ENCODE measurements around the gene RHBDL2.

RHBDL2 gene

DNA sequence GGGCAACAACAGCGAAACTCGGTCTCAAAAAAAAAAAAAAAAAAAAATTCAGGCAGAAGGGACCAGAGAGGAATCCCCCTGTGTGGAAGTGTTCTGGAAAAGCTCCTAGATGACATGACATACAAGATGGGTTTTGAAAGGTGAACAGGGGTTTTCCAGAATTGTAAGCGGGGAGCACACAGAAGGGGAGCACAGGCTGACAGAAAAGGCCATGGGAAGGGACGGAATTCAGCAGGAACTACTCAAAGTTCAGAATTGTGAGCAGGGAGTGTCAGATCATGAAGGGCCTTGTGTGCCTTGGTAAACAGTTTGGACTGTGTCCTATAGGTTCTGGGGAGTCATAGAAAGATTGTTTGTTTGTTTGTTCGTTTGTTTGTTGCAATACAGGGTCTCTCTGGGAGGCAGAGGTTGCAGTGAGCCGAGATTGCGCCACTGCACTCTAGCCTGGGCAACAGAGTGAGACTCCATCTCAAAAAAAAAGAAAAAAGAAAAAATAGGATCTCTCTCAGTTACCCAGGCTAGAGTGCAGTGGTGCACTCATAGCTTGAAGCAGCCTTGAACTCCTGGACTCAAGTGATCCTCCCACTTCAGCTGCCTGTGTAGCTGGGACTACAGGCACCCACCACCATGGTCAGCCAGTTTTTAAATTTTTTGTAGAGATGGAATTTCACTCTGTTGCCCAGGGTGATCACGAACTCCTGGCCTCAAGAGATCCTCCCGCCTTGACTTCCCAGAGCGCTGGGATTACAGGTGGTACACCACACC is 1.2 kb upstream of the RHBDL2 start:
- no peak overlapping the region for H3K27ac ChIP-seq (replicated peaks)
- no peak for DNase-seq (ENCODE audit: low read depth in 1 of 2, low spot score in 1 of 2)

DNA sequence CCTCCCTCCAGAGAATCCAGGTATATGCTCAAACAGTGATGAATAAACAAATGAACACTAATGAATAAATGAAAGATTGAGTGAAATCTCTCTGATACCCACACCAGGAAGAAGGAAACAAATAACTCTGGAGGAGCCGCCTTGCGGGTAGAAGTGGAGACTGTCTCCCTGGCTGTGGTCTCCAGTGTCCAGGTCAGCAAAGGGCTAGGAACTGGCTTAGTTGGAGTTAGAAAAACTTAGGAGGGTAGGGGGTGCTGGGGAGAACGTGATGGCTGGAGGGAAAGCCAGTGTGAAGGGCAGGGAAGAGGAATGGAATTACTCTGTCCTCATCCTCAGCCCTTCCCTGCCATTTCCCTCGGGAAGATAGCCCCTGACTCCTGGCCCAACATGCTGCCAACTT is 537 bp downstream of the RHBDL2 start:
- no peak overlapping the region for H3K4me3 ChIP-seq (replicated peaks; ENCODE audit: insufficient read depth, low read length)
- TF ChIP-seq, protein P1, sequence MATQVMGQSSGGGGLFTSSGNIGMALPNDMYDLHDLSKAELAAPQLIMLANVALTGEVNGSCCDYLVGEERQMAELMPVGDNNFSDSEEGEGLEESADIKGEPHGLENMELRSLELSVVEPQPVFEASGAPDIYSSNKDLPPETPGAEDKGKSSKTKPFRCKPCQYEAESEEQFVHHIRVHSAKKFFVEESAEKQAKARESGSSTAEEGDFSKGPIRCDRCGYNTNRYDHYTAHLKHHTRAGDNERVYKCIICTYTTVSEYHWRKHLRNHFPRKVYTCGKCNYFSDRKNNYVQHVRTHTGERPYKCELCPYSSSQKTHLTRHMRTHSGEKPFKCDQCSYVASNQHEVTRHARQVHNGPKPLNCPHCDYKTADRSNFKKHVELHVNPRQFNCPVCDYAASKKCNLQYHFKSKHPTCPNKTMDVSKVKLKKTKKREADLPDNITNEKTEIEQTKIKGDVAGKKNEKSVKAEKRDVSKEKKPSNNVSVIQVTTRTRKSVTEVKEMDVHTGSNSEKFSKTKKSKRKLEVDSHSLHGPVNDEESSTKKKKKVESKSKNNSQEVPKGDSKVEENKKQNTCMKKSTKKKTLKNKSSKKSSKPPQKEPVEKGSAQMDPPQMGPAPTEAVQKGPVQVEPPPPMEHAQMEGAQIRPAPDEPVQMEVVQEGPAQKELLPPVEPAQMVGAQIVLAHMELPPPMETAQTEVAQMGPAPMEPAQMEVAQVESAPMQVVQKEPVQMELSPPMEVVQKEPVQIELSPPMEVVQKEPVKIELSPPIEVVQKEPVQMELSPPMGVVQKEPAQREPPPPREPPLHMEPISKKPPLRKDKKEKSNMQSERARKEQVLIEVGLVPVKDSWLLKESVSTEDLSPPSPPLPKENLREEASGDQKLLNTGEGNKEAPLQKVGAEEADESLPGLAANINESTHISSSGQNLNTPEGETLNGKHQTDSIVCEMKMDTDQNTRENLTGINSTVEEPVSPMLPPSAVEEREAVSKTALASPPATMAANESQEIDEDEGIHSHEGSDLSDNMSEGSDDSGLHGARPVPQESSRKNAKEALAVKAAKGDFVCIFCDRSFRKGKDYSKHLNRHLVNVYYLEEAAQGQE (IDR thresholded peaks at IDR 0.05; ENCODE audit: insufficient replicate concordance, low read depth), result no peak
- TF ChIP-seq POLR2AphosphoS5 (IDR thresholded peaks at IDR 0.05; ENCODE audit: low read depth) (no peak), GABPA (IDR thresholded peaks at IDR 0.05; ENCODE audit: low read depth) (no peak), SPI1 (IDR thresholded peaks at IDR 0.05; ENCODE audit: borderline replicate concordance, low read depth) (no peak)
- TF ChIP-seq, protein P2, sequence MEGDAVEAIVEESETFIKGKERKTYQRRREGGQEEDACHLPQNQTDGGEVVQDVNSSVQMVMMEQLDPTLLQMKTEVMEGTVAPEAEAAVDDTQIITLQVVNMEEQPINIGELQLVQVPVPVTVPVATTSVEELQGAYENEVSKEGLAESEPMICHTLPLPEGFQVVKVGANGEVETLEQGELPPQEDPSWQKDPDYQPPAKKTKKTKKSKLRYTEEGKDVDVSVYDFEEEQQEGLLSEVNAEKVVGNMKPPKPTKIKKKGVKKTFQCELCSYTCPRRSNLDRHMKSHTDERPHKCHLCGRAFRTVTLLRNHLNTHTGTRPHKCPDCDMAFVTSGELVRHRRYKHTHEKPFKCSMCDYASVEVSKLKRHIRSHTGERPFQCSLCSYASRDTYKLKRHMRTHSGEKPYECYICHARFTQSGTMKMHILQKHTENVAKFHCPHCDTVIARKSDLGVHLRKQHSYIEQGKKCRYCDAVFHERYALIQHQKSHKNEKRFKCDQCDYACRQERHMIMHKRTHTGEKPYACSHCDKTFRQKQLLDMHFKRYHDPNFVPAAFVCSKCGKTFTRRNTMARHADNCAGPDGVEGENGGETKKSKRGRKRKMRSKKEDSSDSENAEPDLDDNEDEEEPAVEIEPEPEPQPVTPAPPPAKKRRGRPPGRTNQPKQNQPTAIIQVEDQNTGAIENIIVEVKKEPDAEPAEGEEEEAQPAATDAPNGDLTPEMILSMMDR (IDR thresholded peaks at IDR 0.05; ENCODE audit: insufficient read depth, low read length), result no peak
- no peak for DNase-seq (ENCODE audit: low read depth in 1 of 2, low spot score in 1 of 2)

More for the DNA sequence above, 1.2 kb upstream of the RHBDL2 start:
- TF ChIP-seq, protein P1 (IDR thresholded peaks at IDR 0.05; ENCODE audit: insufficient replicate concordance, low read depth), result no peak
- TF ChIP-seq POLR2AphosphoS5 (IDR thresholded peaks at IDR 0.05; ENCODE audit: low read depth) (no peak), GABPA (IDR thresholded peaks at IDR 0.05; ENCODE audit: low read depth) (no peak), SPI1 (IDR thresholded peaks at IDR 0.05; ENCODE audit: borderline replicate concordance, low read depth) (no peak)
- TF ChIP-seq, protein P2 (IDR thresholded peaks at IDR 0.05; ENCODE audit: insufficient read depth, low read length), result no peak
- Histone ChIP-seq H3K27me3 (ENCODE audit: insufficient read depth, poor library complexity, severe bottlenecking) (no peaks in the 10 kb centered on the region), H3K4me3 (replicated peaks; ENCODE audit: insufficient read depth, low read length) (no peak overlapping the region)

DNA sequence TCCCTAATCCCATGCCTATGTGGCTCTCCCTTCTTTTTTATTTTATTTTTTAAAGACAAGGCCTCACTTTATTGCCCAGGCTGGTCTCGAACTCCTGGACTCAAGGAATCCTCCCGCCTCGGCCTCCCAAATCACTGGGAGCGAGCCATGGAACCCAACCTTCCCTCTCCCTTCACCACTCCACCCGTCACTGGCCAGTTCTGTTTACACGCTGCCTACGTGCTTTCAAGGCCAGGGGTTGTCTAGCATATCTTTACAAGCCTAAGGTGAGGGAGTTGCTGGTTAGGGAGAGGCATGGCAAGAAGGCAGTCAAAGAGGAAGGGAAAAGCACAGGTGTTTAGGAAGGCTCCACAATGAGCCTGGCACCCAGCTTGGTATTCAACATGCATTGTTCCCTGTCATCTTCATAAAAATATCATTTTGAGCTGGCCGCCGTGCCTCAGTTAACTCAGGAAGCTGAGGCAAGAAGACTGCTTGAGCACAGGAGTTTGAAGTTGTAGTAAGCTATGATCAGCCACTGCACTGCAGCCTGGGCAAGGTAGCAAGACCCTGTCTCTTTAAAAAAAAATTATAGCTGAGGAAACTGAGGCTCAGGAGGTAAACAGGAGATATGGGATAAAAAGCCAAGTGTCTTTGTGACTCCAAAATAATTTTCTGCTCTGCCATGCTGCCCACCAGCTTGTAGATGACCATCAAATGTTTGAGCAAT is 1.1 kb downstream of the RHBDL2 start:
- DNase-seq (ENCODE audit: low read depth in 1 of 2, low spot score in 1 of 2), result no peak
- no peak overlapping the region for H3K4me3 ChIP-seq (replicated peaks; ENCODE audit: insufficient read depth, low read length)
- H3K27me3 ChIP-seq (ENCODE audit: insufficient read depth, poor library complexity, severe bottlenecking), result no peaks in the 10 kb centered on the region
- no peak overlapping the region for H3K27ac ChIP-seq (replicated peaks)
- no peak for TF ChIP-seq POLR2AphosphoS5 (IDR thresholded peaks at IDR 0.05; ENCODE audit: low read depth)

More for the DNA sequence above, 537 bp downstream of the RHBDL2 start:
- Histone ChIP-seq H3K27ac (replicated peaks) (no peak overlapping the region), H3K27me3 (ENCODE audit: insufficient read depth, poor library complexity, severe bottlenecking) (no peaks in the 10 kb centered on the region)

DNA sequence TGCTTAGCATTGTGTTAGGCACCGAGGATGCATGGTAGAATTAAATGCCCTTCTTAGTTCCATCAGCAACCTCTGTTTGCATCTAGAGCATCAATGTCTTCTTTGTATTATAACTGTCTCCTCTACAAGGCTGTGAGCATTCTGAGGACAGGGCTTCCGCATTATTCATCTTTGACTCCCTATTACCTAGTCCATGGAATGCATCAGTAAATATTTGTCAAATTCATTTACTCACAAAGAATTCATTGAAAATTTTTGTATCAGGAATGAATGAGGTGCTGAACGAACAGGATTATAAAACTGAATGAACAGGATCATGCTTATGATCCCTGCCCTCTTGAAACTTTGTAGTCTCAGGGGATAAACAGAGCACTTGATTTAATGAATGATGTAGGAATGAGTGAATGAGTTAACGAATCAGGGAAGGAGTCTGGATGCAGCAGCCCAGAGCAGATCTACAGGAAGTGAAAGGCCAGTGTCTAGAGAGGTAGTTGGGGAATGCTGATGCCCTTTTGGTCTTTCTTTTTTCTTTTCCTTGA is 2.8 kb downstream of the RHBDL2 start:
- no peak overlapping the region for H3K27ac ChIP-seq (replicated peaks)
- TF ChIP-seq, protein P2 (IDR thresholded peaks at IDR 0.05; ENCODE audit: insufficient read depth, low read length), result no peak
- TF ChIP-seq POLR2AphosphoS5 (IDR thresholded peaks at IDR 0.05; ENCODE audit: low read depth) (no peak), SPI1 (IDR thresholded peaks at IDR 0.05; ENCODE audit: borderline replicate concordance, low read depth) (no peak), GABPA (IDR thresholded peaks at IDR 0.05; ENCODE audit: low read depth) (no peak)
- TF ChIP-seq, protein P1 (IDR thresholded peaks at IDR 0.05; ENCODE audit: insufficient replicate concordance, low read depth), result no peak

More for the DNA sequence above, 2.8 kb downstream of the RHBDL2 start:
- H3K4me3 ChIP-seq (replicated peaks; ENCODE audit: insufficient read depth, low read length), result no peak overlapping the region
- DNase-seq (ENCODE audit: low read depth in 1 of 2, low spot score in 1 of 2), result no peak
- no peaks in the 10 kb centered on the region for H3K27me3 ChIP-seq (ENCODE audit: insufficient read depth, poor library complexity, severe bottlenecking)
